ENCODE results near the gene RNF133. TPM values are rescaled to one million over a fixed set of nuclear protein-coding genes. Genes with fewer than 3 reads are reported as not detected.

RNF133 gene
- total RNA-seq, 8 experiments from 2014 or later, result 0.16 to 0.78 (median 0.33) TPM; not detected in 2

DNA sequence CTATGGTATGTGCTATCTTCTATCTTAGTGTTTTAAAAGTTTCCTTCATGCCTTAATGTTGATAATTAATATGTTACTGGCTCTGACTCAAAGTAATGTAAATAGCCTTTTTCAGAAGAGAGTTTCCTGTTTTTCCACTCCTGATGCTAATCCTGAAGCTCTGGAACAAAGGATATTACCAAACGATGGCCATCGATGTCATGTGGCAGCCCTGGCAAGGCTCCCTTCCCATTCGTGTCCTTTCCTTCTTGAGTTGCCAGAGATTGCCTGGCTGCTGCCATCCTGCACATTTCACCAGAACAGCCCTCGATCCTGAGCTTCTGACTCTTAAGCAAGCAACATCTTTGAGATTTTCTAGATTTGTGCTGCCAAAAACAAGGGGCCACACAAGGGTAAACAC is 46.0 kb downstream of the RNF133 start:
- whole genome bisulfite sequencing, 10 experiments, result 15 to 100% (median 68%) methylated on average over 2 to 4 of the region's 4 CpGs; no CpG with 5 or more reads in 2 of the 10 experiments
- Histone ChIP-seq H3K4me1 (replicated peaks in 1 of 2) (no peaks in the 10 kb centered on the region), H3K4me3 (no peak overlapping the region), H3K27ac (no peak overlapping the region)
- in situ Hi-C loops (cut with MboI; ENCODE audit: low pct_unique_long_range_greater_than_20kb in 2 of 9, low sequenced_read_pairs in 9 of 9, unreplicated experiment in 9 of 9), result no loop called here
- no peak for ATAC-seq (replicated peaks in 6 of 8)

DNA sequence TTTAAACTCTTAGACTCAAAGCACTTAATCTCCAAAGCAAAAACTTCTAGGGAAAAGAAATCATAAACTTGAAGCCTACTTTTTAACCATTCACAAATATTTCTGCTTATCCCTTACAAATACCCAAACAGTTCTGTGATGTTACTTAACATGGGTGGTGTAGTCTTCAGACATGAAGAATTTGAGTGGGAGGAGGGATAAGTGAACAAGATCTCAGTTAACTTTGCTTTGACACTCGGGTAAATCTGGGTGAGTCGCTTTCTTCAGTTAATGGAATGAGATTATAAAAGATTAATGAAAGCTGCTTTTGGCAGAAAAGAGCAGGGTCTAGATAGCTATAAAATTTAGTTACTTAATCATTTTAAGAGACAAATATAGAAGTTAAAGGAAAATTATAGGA is 47.5 kb downstream of the RNF133 start:
- Histone ChIP-seq H3K4me1 (replicated peaks in 1 of 2) (no peaks in the 10 kb centered on the region), H3K27ac (no peak overlapping the region), H3K4me3 (no peak overlapping the region)
- WGBS, 10 experiments, result 15 to 100% (median 86%) methylated on average over 1 to 2 of the region's 2 CpGs; no CpG with 5 or more reads in 2 of the 10 experiments
- in situ Hi-C loops (cut with MboI; ENCODE audit: low pct_unique_long_range_greater_than_20kb in 2 of 9, low sequenced_read_pairs in 9 of 9, unreplicated experiment in 9 of 9), result no loop called here
- ATAC-seq (replicated peaks in 6 of 8), result no peak

Other genes with a start within 250 kb of the RNF133 start
- 1 to 10 TPM in 1 of 8 experiments, under 1 TPM in 7; 0.16 to 1.4 (median 0.50) TPM for gene RNF148, start 3.8 kb upstream of the RNF133 start, total RNA-seq
- 10 to 100 TPM in 1 of 8 experiments, 1 to 10 TPM in 7; 1.3 to 89.1 (median 3.1) TPM for gene CADPS2, start 187.3 kb upstream of the RNF133 start, total RNA-seq

Measured in motor neuron (in vitro differentiated cells).